PFSK-1 (cell line): ENCODE measurements around the gene CACNB3. TPM values are rescaled to one million over a fixed set of nuclear protein-coding genes. Genes with fewer than 3 reads are reported as not detected.

Experiments used
- FOXP2 ChIP-seq: optimal IDR thresholded peaks from 2 replicates; pipeline ENCODE3; 2011; ENCODE audit warnings: borderline replicate concordance, control low read depth, inconsistent platforms; ENCODE audit not compliant: insufficient read depth; ENCODE audit errors: extremely low read length, extremely low read depth
- POLR2AphosphoS5 ChIP-seq: IDR thresholded peaks from 2 replicates; pipeline ENCODE4 v1.6.1; 2012; ENCODE audit warnings: low read depth, mild to moderate bottlenecking, control low read depth, low read length, moderate library complexity
- SIN3A ChIP-seq: IDR thresholded peaks from 2 replicates; pipeline ENCODE4 v1.6.1; 2012; ENCODE audit warnings: mild to moderate bottlenecking, low read length, moderate library complexity, borderline replicate concordance; ENCODE audit not compliant: insufficient read depth
- TAF1 ChIP-seq: IDR thresholded peaks from 2 replicates; pipeline ENCODE4 v1.6.1; 2012; ENCODE audit warnings: low read length, control low read depth, borderline replicate concordance; ENCODE audit not compliant: insufficient read depth
- polyA plus RNA-seq: library from polyadenylated mRNA; unstranded; fragments of >200 nt; gene quantifications from one replicate; pipeline ENCODE4 v1.2.1, GENCODE V29; 2012; ENCODE audit warnings: low read depth, missing spikeins; ENCODE audit not compliant: insufficient read length
- TF ChIP-seq, protein P1 (sequence below), 2 experiments: IDR thresholded peaks; 2 replicates each; pipeline versions ENCODE4 v1.6.1 to v1.8.0; 2011 to 2012; ENCODE audit warnings: low read depth in 2 of 2, low read length in 2 of 2, control low read depth in 1 of 2, inconsistent platforms in 1 of 2, mild to moderate bottlenecking in 1 of 2, moderate library complexity in 1 of 2; ENCODE audit not compliant: insufficient read depth in 1 of 2

The CACNB3 gene
- polyA plus RNA-seq, result 38.8 TPM

DNA sequence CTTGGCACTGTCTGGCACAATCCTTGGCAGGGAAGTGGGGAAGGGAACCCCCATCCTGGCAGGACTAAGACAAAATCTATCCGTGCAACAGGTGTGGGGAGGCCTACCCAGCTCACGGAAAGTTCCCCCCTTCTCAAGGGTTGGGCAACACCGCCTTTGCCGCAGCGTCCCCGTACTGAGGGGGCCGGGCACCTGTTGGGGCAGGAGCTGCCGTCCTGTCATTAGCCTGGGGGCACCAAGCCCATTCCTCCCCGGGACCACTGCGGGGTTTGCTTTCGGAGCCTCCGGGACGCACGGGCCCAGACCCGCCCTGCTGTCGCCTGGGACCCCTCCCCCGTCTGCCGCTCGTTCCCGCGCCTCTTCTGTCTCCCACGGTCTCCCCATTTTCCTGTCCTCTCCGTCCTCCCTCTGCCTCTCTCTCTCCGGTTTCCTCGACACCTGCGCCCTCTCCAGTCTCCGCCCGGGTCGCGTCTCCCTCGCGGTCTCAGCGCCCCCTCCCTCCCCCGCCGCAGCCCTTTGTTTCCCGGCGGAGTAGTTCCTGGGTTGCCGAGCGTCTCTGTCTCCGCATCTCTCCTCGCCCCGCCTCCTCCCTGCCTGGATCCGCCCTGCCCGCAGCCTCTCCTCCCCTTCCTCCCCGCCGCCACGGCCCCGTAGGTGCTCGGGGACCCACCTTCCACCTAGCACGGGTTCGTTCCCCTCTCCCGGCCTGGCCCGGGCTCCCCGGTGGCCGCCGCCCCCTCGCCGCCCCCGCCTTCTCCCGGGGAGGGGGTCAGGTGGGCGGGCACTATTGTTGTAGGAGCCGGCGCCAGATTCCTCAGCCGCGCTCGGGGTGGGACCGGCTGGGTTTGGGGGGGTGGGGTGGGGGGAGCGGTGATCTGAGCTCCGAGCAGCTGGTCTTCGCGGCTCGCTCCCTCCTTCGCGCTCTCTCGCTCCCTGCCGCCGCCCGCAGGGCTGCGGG lies at the start of gene CACNB3:
CACNB3 (plus strand) TSS at position 624 of the 958 bp plus-strand sequence. CDS start 434 bp downstream, outside the sequence.
- TF ChIP-seq POLR2AphosphoS5, result peak; percentile 51; the same call in 1 of the 2 replicates
- TF ChIP-seq, protein P1, sequence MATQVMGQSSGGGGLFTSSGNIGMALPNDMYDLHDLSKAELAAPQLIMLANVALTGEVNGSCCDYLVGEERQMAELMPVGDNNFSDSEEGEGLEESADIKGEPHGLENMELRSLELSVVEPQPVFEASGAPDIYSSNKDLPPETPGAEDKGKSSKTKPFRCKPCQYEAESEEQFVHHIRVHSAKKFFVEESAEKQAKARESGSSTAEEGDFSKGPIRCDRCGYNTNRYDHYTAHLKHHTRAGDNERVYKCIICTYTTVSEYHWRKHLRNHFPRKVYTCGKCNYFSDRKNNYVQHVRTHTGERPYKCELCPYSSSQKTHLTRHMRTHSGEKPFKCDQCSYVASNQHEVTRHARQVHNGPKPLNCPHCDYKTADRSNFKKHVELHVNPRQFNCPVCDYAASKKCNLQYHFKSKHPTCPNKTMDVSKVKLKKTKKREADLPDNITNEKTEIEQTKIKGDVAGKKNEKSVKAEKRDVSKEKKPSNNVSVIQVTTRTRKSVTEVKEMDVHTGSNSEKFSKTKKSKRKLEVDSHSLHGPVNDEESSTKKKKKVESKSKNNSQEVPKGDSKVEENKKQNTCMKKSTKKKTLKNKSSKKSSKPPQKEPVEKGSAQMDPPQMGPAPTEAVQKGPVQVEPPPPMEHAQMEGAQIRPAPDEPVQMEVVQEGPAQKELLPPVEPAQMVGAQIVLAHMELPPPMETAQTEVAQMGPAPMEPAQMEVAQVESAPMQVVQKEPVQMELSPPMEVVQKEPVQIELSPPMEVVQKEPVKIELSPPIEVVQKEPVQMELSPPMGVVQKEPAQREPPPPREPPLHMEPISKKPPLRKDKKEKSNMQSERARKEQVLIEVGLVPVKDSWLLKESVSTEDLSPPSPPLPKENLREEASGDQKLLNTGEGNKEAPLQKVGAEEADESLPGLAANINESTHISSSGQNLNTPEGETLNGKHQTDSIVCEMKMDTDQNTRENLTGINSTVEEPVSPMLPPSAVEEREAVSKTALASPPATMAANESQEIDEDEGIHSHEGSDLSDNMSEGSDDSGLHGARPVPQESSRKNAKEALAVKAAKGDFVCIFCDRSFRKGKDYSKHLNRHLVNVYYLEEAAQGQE (IDR thresholded peaks at IDR 0.05; ENCODE audit: insufficient read depth in 1 of 2, low read depth in 2 of 2, low read length in 2 of 2), result no peak

DNA sequence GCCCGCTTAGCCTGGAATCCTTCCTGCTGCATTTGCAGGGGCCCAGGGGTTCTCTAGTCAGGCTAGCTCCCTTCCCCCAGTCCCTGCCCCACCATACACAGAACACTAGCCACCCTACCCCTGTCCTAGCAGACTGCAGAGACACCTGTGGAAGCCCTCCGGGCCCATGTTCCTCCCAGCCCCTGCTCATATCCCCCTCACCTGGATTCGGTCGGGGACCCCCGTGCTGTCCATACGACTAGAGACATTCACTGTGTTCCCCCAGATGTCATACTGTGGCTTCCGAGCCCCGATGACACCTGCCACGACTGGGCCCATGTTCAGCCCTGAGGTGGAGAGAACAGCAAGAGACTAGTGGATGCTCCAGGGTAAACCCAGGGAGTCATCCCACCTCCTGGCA lies 49.6 kb upstream of the CACNB3 start:
- no peak for TF ChIP-seq TAF1
- no peak for TF ChIP-seq SIN3A
- TF ChIP-seq, protein P1 (IDR thresholded peaks at IDR 0.05; ENCODE audit: insufficient read depth in 1 of 2, low read depth in 2 of 2, low read length in 2 of 2), result no peak
- no peak for TF ChIP-seq FOXP2
- no peak for TF ChIP-seq POLR2AphosphoS5

DNA sequence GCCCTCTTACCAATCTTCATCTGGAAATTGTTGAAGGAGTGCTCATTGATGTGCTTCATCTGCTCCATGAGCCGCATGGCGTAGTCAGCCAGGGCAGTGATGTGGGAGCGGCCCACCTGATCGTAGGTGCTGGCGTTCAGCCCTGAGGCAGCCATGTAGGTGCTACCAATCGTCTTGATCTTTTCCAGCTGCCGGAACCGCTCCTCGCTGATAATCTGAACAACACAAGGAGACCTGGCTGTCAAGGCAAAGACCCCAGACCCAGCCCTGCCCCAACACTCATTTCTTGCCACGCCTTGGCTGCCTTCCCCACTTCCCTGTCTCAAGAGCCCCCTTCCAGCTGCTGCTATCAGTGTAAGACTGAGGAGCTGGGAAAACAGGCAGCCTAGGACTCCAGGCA lies 47.5 kb upstream of the CACNB3 start:
- no peak for TF ChIP-seq POLR2AphosphoS5
- no peak for TF ChIP-seq TAF1
- TF ChIP-seq, protein P1 (IDR thresholded peaks at IDR 0.05; ENCODE audit: insufficient read depth in 1 of 2, low read depth in 2 of 2, low read length in 2 of 2), result no peak
- TF ChIP-seq FOXP2, result no peak
- no peak for TF ChIP-seq SIN3A

DNA sequence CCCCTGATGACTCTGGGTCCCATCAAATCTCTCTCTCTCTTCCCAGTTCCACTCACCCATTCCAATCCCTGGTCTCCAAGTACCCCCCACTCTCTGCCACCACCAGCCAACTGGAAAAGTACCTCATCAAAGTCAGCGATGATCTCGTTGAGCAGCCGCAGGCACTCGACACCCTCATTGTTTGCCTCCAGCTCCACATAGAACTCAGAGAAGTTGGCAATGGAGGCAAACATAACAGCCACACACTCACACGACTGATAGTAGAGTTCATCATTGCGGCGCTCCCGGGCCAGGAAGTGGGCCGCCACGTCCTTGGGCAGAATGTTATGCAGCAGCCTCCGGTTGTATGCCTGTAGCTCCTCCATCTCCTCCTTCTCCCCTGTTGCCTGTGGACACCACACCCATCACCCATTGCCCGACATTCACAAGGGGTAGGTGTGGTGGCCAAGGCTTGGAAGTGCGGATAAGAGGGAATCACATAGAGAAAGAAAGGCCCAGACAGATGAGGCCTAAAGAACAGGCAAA lies 46.6 kb upstream of the CACNB3 start:
- TF ChIP-seq FOXP2 (no peak), POLR2AphosphoS5 (no peak), TAF1 (no peak), SIN3A (no peak)
- TF ChIP-seq, protein P1 (IDR thresholded peaks at IDR 0.05; ENCODE audit: insufficient read depth in 1 of 2, low read depth in 2 of 2, low read length in 2 of 2), result no peak
